ENCODE measurements around the gene TFAP2A.
A peak's percentile ranks its signal among the peaks of the same experiment; 100 is the strongest.

TFAP2A gene

DNA sequence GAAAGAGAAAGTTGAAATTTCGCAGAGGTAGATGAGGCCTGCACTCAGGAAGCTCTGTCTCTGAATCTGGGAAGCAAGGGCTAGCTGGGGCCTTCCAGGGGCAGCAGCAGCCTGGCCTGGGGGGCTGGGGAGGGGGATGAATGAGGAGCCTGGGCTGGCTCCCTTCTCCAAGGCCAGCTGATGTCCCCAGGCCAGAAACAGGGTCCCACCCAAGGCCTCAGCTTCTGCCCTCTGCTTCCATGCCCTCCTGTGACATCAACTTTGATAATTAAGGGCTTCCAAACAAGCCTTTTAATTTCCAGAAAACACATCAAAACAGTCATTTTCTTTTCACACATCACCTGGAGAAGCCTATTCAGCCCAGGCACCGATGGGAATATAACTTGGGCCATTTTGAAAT, 15.4 kb downstream of the TFAP2A start:
- no peak for DNase-seq (ENCODE audit: low read depth)

DNA sequence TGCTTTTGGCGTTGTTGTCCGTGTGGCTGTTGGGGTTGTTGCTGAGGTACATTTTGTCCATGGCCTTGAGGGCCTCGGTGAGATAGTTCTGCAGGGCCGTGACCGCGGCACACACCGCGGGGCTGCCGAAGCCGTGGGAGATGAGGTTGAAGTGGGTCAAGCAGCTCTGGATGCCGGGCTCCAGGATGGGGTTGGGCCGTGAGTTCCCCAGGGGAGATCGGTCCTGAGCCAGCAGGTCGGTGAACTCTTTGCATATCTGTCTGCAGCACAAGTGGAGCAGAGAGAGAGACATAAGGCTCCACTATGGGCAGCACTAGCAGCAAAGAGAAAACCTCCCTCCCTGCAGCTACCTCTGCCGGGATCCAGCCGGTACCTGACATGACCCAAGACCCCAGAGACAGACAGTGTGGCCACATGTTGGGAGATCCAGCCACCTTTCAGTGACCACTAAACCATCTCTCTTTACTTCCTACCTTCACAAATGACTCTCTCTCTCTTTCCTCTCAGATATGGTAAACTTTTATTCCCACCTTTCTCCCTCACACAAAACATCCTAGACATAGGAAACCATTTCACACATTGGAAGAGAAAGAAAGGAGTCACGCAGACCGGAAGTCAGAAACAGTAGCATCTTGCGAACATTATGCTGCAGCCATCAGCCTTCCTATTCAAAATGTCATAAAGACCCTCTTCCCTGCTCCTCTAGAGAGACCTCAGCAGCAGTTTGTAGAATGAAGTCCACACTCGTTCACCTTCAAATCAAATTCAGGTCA, 16.2 kb downstream of the TFAP2A start:
- no peak for DNase-seq (ENCODE audit: low read depth)

DNA sequence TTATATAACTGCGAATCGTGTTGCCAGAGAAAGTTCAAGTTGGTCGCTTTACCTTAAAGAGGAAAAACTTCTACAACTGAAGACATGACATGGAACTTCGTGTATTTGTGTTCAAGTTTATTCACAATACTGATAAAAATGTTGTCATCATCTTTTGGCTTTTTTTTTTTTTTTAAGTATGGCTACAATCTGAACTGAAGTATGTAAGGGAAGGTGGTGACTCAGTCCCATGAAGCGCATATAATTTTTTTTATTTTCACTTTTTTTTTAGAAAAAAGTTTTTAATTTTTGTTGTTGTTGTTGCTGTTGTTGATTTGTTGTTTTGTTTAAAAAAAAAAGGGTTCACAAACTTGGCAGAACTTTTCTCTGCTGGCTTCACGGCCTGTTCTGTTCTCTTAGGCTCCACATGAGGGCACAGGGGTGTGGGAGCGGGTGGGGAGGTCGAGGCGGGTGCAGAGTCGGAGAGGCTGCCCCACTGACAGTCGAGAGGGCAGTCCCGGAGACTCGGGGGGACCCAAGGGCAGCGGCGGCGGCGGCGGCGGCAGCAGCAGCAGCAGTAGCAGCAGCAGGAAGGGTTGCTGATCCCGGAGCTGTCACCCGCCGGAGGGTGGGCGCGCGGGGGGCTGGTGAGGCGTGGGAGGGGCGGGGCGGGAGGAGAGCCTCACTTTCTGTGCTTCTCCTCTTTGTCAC, 17.0 kb downstream of the TFAP2A start:
- DNase-seq (ENCODE audit: low read depth): no peak

GRCh38 chr6:10396785-10397184, 18.1 kb downstream of the TFAP2A start:
- DNase-seq (ENCODE audit: low read depth): no peak

DNA sequence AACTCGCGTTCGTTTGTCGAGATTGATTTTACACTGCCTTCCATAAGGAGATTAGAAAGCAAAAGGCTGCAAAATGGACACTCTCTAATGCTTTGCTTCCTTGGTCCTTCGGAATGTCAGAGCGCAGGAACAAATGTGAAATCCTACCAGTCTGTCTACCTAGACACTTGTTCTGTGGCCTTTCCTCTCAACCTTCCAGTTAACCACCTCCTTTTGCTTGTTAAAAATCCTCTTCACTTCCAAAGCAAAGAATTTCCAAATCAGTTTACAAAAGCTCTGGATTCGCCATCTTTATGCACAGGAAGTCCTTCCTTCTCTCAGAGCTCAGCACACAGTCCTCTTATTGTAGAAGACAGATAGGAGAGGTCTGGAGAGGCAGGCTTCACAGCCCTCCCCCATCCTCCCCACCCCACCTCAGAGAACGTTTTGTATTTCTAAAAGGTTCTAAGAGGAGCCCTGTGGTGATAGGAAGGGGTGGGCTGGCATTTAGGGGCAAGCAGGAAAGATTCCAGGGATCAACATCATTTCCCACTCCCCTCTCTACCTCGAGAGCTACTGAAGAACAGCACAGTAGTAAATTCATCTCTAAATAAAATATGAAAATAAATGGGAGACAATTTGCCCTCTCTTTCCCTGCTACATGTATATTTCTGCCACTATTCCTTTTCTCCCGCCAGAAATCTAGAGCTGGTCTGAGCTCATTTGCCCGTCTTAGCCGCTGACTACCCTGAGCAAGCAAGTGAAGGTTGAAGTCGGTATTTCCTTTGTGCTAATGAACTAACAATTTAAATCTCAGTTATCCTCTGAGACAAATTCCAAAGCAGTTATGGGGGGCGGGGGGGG, 18.9 kb downstream of the TFAP2A start:
- DNase-seq (ENCODE audit: low read depth): no peak

- no peak for DNase-seq (ENCODE audit: low read depth)
Measured at GRCh38 chr6:10395171-10395703, 19.6 kb downstream of the TFAP2A start.

- no peak for DNase-seq (ENCODE audit: low read depth)
Measured at GRCh38 chr6:10393544-10394225, 21.2 kb downstream of the TFAP2A start.

DNA sequence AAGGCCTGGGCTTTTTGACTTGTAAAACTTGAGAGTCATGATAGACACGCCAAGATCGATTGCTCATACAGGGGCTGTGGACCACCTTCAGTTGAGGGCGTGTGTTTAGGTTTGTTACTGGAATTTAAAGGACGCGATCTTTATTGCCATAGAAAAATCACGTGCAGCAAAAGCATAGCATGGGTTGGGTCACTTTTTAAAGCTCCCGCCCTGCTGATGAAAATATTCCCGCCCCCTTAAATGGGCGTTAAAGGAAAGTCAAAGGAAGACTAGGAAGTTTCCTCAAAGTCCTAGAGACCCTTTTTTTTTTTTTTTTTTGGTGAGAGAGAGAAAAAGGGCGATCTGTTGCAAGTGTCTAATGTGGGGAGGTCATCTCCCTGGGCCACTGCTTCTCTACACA, 23.1 kb downstream of the TFAP2A start:
- no peak for DNase-seq (ENCODE audit: low read depth)

DNA sequence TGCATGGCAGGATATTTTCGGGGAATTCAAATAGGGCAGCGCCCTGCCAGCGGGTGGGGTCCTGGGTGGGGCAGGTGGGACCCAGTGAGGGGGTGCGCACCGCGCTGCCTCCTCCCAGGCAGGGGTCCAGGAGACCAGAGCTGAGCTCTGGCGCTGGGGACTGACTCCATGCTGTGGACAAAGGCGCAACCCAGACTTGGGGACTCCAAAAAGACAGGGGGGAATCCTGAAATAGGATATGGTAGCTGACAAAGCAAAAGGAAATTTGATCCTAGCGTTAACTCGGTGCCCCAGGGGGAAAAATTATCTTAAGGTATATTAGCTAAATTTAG, 23.6 kb downstream of the TFAP2A start:
- DNase-seq (ENCODE audit: low read depth): no peak

DNA sequence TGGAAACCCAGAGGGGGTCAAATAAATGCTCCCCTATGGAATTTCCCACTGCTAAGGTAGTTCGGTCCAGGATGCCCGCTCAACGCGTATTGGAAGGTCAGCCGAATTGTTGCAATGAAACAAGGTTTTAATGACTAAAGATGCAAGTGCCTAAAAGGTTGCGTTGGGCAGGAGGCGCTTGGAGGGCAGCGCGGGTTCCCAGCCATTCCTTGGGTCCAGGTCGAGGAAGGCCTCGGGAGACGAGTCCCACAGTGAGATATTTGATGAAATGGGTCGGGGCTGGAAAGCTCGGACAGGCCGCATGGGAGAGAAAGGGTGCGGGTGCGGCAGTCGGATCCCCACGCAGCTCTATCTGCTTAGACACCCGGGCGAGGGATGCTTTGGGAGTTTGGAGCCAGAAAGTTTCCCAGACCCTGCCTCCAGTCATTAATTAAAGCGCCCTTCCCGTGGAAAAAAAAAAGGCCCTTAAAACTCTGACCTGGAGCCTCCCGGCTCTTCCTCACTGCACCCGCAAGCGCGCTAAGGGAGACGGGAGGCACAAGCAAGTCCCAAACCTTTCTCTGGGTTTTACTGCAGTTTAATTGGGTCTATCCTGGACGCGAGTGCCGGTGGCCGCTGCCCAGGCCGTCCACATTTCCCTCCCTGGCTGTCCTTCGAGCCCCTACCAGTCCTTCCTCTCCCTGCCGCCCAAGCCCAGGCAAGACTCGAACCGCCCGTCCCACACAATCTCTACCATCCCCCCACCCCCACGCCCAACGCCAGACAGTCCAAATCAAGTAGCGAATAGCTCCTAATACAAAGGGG, 24.2 kb downstream of the TFAP2A start:
- DNase-seq (ENCODE audit: low read depth): no peak

- no peak for DNase-seq (ENCODE audit: low read depth)
Measured at GRCh38 chr6:10389739-10390494, 25.0 kb downstream of the TFAP2A start.

DNA sequence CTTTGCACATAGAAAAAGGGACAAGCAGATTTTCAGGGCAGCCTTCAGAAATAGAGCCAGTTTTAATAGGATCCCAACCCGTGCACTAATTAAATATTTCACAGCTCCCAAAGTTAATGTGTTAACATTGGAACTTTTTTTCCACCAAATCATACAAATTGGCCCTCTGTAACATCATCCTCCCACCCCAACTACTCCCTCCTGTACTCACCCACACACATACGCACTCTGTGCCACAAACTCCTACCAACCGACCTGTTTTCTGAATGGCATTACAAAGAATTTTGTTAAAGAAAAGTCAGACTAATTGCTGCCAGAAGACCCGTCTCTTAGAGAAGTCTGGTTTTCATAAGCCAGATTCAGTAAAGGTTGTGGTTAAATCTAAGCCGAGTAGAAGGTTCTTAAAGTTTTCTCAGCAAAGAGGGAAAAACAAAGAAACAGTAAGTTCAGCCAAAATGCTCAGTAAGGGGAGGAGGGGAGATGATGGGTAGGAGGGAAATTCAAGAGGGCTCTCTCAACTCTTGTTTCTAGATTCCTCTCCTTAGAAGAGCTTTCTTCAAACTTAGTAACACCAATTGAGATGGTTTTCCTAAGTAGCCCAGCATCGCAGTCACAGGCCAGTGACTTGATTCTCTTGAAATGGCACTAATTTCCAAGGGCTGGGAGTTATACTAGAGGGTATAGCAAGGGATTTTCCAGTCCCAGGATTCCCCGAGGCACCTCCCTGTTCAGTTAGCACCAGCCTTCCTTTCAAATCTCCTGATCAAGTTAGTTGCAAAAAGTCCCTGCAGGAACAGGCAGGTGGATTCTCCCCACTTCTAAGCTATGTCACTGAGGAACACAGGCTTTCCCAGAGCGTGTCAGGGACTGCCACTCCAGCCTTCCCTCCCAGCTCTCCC, 27.9 kb downstream of the TFAP2A start:
- DNase-seq (ENCODE audit: low read depth): no peak

DNA sequence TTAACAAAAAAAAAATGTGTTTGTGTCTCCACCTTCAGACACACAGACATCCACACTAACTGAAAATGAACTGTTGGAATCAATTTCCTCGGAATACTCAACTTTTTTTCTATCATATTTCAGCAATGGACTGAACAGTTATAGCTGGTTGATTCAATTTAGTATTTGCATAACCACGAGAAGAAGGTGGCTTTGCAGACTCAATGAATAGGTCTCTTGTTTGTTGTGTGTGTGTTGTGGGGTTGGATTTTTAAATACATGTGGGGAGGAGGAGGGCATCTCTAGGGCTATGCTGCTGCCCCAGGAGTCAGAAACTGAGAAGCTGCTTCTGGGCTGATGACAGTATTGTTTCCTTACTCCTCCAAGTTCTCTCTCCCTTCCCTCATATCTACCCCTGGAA, 28.7 kb downstream of the TFAP2A start:
- no peak for DNase-seq (ENCODE audit: low read depth)

DNA sequence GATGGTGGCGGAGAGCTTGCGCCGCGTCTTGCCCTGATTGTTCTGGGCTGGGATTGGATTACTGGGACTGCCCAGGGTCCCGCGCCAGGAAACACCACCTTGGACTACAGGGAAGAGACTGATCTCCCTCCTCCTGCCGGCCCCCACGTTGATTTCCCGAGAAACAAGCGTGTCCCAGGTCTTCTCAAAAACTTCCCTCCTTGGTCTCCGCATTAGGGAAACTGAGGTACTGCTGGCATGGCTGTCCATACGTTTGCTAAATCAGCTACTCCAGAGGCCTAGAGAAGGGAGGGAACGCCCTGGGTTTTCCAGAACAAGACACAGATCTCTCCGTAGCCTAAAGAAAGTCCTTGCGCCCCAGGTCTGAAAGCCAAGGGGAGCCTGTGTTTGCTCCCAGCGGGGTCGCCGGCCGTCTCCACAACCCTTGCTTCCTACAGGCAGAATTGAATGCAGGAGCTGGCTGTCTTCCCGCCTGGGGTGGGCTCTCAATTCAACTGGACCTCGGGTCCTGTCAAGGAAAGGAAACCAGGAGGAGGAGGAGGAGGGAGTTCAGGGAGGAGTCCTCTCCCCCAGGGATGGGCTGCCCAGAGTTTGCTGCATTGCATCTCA, 29.2 kb downstream of the TFAP2A start:
- DNase-seq (ENCODE audit: low read depth): no peak

DNA sequence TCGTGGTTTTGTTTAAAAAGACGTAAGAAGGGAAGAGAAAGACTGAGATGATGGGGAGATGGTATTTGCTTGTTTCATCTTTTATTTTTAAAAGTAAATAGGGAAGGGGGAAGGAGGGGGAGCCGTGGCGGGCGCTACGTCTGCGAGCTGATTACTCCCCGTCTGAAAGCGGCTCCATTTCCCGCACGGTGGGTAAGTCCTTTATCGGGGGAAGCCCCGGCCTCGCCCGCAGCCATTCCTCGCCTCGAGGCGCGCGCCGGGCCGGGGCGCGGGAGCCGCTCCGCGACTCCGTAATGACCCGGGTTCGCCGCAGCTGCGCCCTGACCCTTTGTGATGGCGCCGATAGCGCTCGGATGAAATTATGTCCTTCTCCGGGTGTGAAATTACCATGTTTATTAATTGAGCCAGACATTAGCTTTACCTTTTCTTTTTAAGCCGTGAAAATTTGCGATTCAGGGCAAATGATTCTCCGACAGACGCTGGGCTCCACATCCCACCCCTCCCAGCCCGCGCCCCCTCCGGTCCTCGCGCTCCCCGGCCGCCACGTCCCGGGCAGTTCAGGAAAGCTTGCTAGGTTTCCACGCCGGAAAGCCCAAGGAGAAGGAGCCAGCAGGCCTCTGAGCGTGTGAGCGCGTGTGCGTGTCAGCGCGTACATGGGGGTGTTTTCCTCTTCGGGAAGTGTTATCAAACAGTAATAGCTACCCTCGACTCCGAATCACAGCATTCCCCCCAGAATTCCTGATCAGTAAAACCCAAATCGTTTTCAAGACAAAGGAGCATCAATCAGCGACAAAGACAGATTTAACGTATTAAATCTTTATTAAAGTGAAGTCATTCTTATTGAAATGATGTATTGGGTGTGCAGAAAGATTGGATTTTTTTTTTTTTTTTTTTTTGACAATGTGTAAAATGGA, 30.0 kb downstream of the TFAP2A start:
- no peak for DNase-seq (ENCODE audit: low read depth)

- no peak for DNase-seq (ENCODE audit: low read depth)
Measured at GRCh38 chr6:10384091-10384609, 30.7 kb downstream of the TFAP2A start.

DNA sequence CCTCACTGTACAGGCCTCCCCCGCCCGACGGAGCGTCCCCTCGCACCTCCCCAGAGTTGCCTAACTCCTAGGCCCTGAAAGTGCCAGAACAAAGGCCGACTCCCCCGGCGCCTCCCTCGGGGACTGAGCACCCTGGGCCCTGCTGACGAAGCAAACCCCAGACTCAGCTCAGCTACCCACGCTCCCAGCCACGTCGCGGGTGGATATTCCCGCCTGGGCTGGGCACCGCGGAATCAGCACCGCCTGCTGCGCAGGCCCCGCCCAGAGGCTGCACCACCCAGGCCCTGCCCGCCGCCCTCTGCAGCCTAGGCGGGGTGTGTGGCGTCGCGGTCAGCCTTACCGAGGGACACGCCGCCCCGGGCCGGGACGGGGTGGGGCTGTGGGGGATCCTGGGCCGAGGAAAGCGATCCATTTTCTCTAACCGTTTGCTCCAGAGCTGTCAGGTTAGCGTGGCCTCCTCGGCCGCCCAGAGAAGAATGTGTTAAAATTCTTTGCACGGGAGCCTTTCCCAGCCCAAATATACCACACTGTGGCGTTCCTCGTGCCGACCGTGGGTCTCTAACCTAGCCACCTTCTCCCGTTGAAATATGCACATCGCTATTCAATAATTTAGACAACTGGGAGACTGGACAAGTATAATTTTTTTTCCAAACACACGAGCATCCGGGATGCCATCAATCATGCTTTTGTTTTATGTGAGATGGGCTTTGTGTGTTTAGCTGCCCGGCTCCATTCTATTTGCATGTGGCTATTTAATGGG, 31.4 kb downstream of the TFAP2A start:
- DNase-seq (ENCODE audit: low read depth): peak; percentile 20
